ENCODE measurements around the gene RAP1A.
A peak's percentile ranks its signal among the peaks of the same experiment; 100 is the strongest.

RAP1A gene

GRCh38 chr1:111704776-111705175 lies 85.2 kb downstream of the RAP1A start:
- intact Hi-C loops (cut with DNase I) = no loop called here
- no peak for DNase-seq

- intact Hi-C loops (cut with DNase I) = no loop called here
- DNase-seq = no peak
These were observed 86.3 kb downstream of the RAP1A start for GRCh38 chr1:111705841-111706240.

DNA sequence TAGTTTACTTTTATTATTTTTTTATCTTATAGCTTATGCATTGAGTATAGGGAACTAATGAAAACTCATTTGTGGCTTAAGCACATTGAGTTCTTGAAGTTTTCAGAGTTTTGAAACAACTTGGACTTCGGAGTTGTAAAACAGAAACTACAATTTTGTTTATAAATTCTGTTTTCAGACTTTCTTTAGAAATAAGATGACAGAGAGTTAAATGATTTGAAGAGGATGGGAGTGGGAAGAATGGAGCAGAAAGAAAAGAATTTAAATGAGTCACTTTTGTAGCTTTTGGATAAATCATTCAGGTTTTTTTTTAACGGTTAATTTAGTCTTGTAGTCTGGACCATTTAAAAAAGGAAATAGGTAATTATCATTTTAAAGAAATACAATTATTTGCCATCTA lies 87.3 kb downstream of the RAP1A start:
- DNase-seq = no peak
- intact Hi-C loops (cut with DNase I) = no loop called here

GRCh38 chr1:111707906-111708305 lies 88.3 kb downstream of the RAP1A start:
- intact Hi-C loops (cut with DNase I) = no loop called here
- DNase-seq = no peak

DNA sequence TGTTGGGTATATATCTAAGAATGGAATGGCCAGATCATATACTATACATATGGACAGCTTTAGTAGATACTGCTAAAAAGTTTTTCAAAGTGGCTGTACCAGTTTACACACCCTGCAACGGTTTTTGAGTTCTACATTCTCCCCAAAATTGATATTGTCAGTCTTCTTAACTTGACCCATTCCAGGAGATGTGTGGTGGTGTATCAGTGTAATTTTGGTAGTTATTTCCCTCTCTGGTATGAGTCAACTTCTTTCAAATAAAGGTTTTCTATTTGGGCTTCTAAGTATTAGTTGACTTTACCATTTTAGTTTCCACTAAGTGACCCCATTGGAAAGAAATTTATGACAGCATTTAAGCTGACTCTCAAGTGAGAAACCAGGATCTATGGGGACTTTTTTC lies 90.4 kb downstream of the RAP1A start:
- intact Hi-C loops (cut with DNase I) = no loop called here
- DNase-seq = no peak

DNA sequence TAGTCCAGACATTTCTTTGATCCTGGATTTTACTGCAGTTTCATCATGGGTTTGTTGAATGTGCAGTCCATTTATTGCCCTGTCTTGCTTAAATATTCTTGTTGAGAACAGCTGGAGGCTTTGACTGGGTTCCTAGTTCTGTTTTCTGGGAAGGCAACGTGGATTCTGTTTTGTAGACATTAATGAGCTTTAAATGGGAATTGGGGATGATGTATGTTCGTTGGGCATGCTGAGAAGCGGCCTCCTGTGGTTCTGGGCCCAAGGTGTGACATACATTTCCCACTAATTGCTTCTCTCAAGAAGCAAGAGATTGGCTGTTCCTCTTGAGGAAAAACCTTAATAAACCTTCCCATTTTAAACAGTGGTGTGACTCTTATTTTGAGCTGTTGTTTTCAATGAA lies 96.7 kb downstream of the RAP1A start:
- intact Hi-C loops (cut with DNase I) = no loop called here

DNA sequence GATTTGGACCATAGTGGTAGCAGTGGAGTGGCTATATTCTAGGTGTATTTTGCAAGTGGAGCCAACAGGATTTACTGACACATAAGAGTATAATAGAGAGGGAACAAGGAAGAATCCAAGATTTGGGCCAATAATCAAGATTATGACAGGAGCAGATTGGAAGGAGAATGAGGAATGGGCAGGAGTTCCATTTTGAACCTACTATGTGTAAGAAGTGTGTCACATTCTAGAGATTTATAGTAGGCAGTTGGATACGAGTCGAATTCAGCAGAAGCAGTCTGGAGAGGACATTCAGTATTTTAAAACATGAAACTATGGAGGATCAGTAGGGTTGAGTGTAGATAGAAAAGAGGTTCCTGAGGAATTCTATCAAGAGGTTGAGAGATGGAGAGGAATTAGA lies 97.9 kb downstream of the RAP1A start:
- intact Hi-C loops (cut with DNase I) = no loop called here
- DNase-seq = no peak

More for the DNA sequence above, 96.7 kb downstream of the RAP1A start:
- no peak for DNase-seq

DNA sequence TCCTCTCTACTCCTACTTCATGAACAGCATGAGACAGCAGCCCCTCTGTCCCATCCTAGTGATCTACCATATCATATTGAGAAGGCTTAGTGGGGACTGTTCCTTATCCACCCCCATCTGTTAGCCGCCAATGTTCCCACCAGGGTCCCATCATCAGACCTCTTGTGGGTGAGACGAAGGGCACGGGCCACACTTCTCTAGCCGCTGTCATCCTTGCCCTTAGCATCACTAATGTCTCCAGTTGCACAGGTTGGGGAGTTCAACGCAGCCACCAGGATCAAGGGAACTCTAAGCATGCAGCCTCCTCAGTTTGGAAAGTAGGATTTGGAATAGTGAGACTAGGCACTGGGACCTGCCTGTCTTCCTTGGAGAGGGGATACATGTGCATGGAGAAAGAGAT lies 99.5 kb downstream of the RAP1A start:
- DNase-seq = no peak
- intact Hi-C loops (cut with DNase I) = no loop called here

GRCh38 chr1:111719674-111720132 lies 100.1 kb downstream of the RAP1A start:
- peak in 1 of 10 donors; percentile 78 for DNase-seq
- intact Hi-C loops (cut with DNase I) = no loop called here

GRCh38 chr1:111720274-111720976 lies 100.8 kb downstream of the RAP1A start:
- intact Hi-C loops (cut with DNase I) = no loop called here

DNA sequence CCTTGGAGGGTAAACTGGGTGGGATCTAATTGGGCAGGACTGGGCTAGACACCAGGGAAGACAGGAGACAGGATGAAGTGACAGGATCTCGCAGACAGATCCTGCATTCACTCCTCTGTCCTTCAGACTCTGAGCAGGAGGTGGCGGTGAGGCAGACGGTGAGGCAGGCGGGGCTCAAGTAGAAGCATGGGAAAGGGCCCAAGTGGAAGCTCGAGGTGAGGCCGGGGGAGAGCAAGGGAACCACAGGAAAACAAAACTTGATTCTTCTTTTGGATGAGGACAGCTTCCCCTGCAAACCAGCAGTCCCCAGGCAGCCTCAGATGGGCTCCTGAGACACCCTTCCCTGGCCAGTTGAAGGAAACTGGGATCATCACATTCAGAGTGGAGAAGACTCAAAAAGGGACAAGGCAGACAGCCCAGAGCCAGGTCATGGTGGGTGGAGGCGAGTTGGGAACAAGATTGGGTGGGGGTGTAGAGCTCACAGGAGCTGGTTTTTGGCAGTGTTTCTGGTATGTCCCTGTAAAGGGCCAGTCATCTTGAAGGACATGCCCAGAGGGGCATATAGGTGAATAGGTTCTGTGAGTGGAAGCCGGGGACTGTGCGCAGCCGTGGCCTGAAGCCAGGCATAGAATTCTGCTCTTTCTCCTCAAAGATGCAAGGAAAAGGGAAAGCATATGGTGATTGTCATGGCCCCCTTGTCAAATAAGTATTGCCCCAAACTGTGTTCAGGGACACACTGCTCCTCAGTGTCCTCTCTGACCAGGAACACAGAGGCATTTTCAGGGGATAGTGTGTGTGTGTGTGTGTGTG lies 101.6 kb downstream of the RAP1A start:
- intact Hi-C loops (cut with DNase I) = no loop called here

More at GRCh38 chr1:111720274-111720976, 100.8 kb downstream of the RAP1A start:
- DNase-seq = no peak

GRCh38 chr1:111723091-111723806 lies 103.7 kb downstream of the RAP1A start:
- DNase-seq = no peak
- intact Hi-C loops (cut with DNase I) = no loop called here

More for the DNA sequence above, 101.6 kb downstream of the RAP1A start:
- peak in 1 of 10 donors; percentile 42 for DNase-seq

DNA sequence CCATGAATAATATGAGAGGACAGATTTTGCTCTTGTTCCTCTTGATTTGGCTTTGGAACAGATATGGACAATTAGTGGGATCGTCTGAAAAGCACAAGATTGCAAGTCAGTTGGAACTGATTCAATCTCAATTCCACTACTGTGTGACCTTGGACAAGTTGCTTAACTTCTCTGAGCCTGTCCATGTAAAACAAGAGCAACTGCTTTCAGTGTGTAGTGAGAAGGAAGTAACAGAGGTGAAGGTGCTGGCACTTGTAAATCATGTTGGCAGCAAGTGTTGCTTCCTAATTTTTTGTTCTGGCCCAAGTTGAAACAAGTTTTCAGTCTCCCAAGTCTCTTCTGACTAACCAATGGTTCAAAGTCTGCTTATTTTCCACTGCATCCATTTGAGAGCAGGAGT lies 104.3 kb downstream of the RAP1A start:
- intact Hi-C loops (cut with DNase I) = no loop called here
- DNase-seq = no peak

- intact Hi-C loops (cut with DNase I) = no loop called here
- DNase-seq = peak in 1 of 10 donors; percentile 85
These were observed 105.6 kb downstream of the RAP1A start for GRCh38 chr1:111725192-111725591.

- no peak for DNase-seq
- intact Hi-C loops (cut with DNase I) = no loop called here
These were observed 107.5 kb downstream of the RAP1A start for GRCh38 chr1:111727056-111727455.

GRCh38 chr1:111729271-111729921 lies 109.8 kb downstream of the RAP1A start:
- intact Hi-C loops (cut with DNase I) = no loop called here
- peak in 1 of 10 donors; percentile 78 for DNase-seq

GRCh38 chr1:111729946-111730681 lies 110.5 kb downstream of the RAP1A start:
- DNase-seq = no peak
- intact Hi-C loops (cut with DNase I) = no loop called here

- DNase-seq = no peak
- intact Hi-C loops (cut with DNase I) = no loop called here
These were observed 111.1 kb downstream of the RAP1A start for GRCh38 chr1:111730706-111731105.

DNA sequence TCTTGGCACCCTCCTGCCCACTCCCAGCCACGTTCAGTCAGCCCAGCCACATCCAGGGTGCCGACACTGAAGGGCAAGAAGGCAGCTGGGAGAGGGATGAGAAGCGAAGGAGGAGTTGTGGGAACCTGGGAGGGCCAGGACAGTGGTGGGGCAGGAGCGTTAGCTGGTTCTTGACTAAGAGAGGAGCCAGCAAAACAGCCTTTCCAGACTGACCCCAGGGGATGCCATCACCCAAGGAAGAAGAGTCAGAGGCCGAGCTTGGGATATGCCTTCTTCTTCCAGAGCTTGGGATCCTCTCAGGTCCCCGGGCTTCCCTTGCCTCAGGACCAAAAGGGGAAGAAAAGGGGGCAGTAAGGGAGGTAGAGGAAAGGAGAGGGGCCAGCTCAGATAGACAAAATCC lies 112.4 kb downstream of the RAP1A start:
- intact Hi-C loops (cut with DNase I) = no loop called here

GRCh38 chr1:111732718-111733117 lies 113.1 kb downstream of the RAP1A start:
- intact Hi-C loops (cut with DNase I) = no loop called here
- DNase-seq = no peak

More for the DNA sequence above, 112.4 kb downstream of the RAP1A start:
- no peak for DNase-seq

All from posterior cingulate gyrus (tissue), 11 donors.